ENCODE results near the gene GBX1.

GBX1 gene

GRCh38 chr7:151115836-151116418 is 51.6 kb downstream of the GBX1 start:
- Histone ChIP-seq H3K79me2 (ENCODE audit: low read length) (peaks cover 12% of the 10 kb centered on the region; the same call in 1 of the 2 replicates), H3K27me3 (ENCODE audit: low read depth, low read length) (no peaks in the 10 kb centered on the region), H3K4me3 (ENCODE audit: low read length) (no peak overlapping the region), H4K20me1 (ENCODE audit: insufficient read depth, low read length) (peaks cover 24% of the 10 kb centered on the region), H3K36me3 (replicated peaks; ENCODE audit: low read depth, low read length) (no peaks in the 10 kb centered on the region), H2AFZ (ENCODE audit: low read depth, low read length) (no peak overlapping the region), H3K9me3 (ENCODE audit: insufficient read depth, low read length) (no peaks in the 10 kb centered on the region), H3K27ac (ENCODE audit: low read length) (no peak overlapping the region), H3K4me1 (ENCODE audit: low read length) (no peaks in the 10 kb centered on the region), H3K4me2 (ENCODE audit: low read length) (no peak overlapping the region), H3K9ac (ENCODE audit: low read length) (no peak overlapping the region)
- TF ChIP-seq CTCF (IDR thresholded peaks at IDR 0.05; ENCODE audit: low read depth, low read length) (no peak), EZH2phosphoT487 (IDR thresholded peaks at IDR 0.05; ENCODE audit: low read depth) (no peak)

GRCh38 chr7:151115121-151115835 is 52.2 kb downstream of the GBX1 start:
- Histone ChIP-seq H3K9ac (ENCODE audit: low read length) (no peak overlapping the region), H3K27ac (ENCODE audit: low read length) (no peak overlapping the region), H3K4me2 (ENCODE audit: low read length) (no peak overlapping the region), H3K79me2 (ENCODE audit: low read length) (peaks cover 12% of the 10 kb centered on the region; the same call in 1 of the 2 replicates), H3K27me3 (ENCODE audit: low read depth, low read length) (no peaks in the 10 kb centered on the region), H3K4me1 (ENCODE audit: low read length) (no peaks in the 10 kb centered on the region), H2AFZ (ENCODE audit: low read depth, low read length) (no peak overlapping the region), H3K4me3 (ENCODE audit: low read length) (no peak overlapping the region), H3K9me3 (ENCODE audit: insufficient read depth, low read length) (no peaks in the 10 kb centered on the region), H4K20me1 (ENCODE audit: insufficient read depth, low read length) (peaks cover 30% of the 10 kb centered on the region), H3K36me3 (replicated peaks; ENCODE audit: low read depth, low read length) (no peaks in the 10 kb centered on the region)
- TF ChIP-seq EZH2phosphoT487 (IDR thresholded peaks at IDR 0.05; ENCODE audit: low read depth) (no peak), CTCF (IDR thresholded peaks at IDR 0.05; ENCODE audit: low read depth, low read length) (no peak)

- peaks cover 37% of the 10 kb centered on the region for H4K20me1 ChIP-seq (ENCODE audit: insufficient read depth, low read length)
- TF ChIP-seq EZH2phosphoT487 (IDR thresholded peaks at IDR 0.05; ENCODE audit: low read depth) (no peak), CTCF (IDR thresholded peaks at IDR 0.05; ENCODE audit: low read depth, low read length) (no peak)
Observed at GRCh38 chr7:151114151-151115090, 53.1 kb downstream of the GBX1 start.

More at GRCh38 chr7:151114151-151115090, 53.1 kb downstream of the GBX1 start:
- H3K4me2 ChIP-seq (ENCODE audit: low read length), result no peak overlapping the region
- no peaks in the 10 kb centered on the region for H3K9me3 ChIP-seq (ENCODE audit: insufficient read depth, low read length)
- no peak overlapping the region for H3K27ac ChIP-seq (ENCODE audit: low read length)
- no peak overlapping the region for H2AFZ ChIP-seq (ENCODE audit: low read depth, low read length)
- H3K4me3 ChIP-seq (ENCODE audit: low read length), result no peak overlapping the region
- H3K27me3 ChIP-seq (ENCODE audit: low read depth, low read length), result no peaks in the 10 kb centered on the region
- no peaks in the 10 kb centered on the region for H3K4me1 ChIP-seq (ENCODE audit: low read length)
- no peaks in the 10 kb centered on the region for H3K36me3 ChIP-seq (replicated peaks; ENCODE audit: low read depth, low read length)
- peaks cover 12% of the 10 kb centered on the region; the same call in 1 of the 2 replicates for H3K79me2 ChIP-seq (ENCODE audit: low read length)
- H3K9ac ChIP-seq (ENCODE audit: low read length), result no peak overlapping the region
